Islet precursor cell (in vitro differentiated cells): ENCODE results near the gene ZNF260.

Experiments
- DNase-seq: peaks from one replicate; pipeline ENCODE4 v3.0.0-alpha.2; 2018

ZNF260 gene

DNA sequence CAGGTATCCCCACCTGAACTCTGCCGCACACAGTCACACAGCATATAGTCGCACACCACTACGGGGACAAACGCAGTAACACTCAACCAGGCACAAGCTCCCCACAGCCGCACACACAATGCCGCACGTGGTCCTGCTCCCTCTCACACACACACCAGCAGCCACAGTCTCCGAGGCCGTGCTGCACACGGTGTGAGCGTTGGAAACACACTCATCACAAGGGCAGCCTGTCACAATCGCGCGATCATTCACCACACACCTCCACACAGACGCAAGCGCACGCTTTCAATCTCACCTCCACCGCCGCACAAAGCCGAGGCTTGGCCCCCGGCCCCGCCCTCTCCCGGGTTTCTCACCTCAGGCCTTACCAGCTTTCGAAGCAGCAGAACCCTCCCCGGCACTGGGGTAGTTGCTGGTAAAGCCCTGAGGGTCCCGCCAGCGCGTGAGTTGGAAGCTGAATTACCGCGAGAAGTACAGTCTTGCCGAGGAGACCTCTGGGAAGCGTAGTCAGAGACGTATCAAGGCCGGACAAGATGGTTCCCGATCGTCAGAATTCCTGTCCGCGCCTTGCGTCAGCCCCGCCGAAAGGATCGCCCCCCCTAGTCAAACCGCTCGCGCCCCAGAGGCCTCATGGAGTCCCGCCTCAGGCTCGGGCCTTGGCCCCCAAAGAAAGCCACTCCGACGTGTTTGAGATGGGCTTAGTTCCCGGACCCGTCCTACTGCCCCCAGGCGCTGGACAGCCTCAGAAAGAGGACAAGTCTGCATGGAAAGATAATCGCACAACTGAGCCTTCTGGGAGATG is 38.8 kb downstream of the ZNF260 start, which contains the start of gene ZNF566:
ZNF566 (minus strand) TSS at position 444 of the 802 bp plus-strand sequence. CDS start 13,004 bp downstream, outside the sequence.
- peak; percentile 99 for DNase-seq

DNA sequence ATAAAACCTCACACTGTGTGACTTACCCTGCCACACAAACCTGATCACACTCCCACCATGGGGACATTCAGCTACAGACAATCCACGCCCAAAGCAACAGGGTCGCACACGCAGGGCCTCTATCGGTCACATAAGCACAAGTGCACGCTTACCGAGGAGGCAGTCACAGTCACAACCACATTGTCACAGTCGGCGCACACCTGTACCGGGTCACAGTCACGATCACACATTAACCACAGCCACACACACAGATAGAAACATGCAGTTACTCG is 39.3 kb downstream of the ZNF260 start:
- DNase-seq, result no peak

DNA sequence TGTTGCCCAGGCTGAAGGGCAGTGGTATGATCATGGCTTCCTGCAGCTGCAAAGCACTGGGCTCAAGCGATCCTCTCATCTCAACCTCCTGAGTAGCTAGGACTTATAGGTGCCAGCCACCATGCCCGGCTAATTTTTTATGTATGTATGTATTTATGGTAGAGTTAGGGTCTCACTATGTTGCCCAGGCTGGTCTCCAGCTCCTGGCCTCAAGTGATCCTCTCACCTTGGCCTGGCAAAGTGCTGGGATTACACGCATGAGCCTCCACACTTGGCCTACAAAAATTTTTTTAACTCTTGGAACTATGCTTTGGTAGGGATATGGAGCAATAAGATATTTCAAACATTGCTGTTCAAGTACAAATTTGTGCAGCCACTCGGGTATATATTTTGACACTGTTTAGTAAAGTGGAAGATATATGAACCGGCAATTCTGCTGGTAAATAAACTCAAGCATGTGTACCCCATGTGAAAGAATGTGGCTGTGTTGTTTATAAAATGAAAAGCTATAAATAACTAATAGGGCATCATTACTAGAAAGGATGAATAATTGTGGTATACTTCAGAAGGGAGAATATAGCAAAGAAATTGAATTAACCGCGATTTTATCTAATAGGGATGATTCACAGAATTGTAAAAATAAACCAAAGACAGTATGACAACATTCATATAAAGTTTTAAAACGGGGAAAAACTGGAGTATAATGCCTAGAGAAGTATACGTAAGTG is 39.8 kb downstream of the ZNF260 start:
- DNase-seq, result no peak

DNA sequence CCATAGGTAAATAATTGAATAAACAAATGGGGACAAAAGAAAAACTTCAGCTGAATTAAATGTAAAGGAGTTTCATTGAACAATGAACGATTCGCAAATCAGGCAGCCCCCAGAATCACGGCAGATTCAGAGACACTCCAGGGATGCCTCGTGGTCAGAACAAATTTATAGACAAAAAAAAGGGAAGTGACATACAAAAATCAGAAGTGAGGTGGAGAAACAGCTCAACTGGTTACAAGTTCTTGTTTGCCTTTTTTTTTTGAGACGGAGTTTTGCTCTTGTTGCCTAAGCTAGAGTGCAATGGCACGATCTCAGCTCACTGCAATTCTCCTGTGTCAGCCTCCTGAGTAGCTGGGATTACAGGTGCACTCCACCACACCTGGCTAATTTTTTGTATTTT is 44.4 kb downstream of the ZNF260 start:
- no peak for DNase-seq

DNA sequence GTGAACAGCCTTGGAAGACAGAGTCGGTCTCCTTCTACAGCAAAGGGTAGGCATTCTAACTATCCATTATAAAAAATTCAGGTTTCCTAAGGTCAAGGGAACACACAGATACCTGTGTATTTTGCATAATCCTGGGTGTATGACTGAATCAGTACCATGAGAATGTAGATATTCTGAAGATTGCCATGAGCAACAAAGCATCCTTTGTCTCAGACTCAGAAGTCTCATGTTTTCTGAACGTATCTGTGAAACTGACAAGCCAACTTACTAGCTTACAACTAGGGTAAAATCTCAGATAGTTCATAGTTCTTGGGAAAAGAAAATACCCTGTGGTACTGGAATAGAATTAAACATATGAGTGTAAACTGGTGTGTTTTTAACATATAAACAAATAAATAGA is 45.2 kb downstream of the ZNF260 start:
- no peak for DNase-seq
